ENCODE measurements around the gene NEU3.
"Not testable (repeated sequence)": the region's sequence is repeated elsewhere in the genome, so short reads cannot be mapped to it uniquely, and the experiment has no call there.

Gene NEU3

DNA sequence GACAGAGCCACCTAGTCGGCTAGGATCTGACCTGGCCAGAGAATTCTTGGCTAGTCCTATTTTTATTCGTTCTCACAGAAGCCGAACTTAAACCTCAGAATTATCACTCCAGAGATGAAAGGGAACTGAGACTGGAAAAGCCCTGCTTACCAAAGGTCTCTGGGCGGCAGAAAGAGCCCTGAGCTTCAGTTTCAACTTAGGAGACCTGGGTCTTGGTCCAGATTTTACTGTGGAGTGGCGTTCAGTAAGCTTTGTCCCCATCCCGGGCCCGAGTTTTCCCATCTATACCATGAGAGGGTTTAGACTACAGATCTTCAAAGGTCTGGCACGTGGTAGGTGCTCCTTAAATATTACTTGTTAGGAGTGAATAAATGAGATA is 516 bp downstream of the NEU3 start:
- DNase-seq = no peak

DNA sequence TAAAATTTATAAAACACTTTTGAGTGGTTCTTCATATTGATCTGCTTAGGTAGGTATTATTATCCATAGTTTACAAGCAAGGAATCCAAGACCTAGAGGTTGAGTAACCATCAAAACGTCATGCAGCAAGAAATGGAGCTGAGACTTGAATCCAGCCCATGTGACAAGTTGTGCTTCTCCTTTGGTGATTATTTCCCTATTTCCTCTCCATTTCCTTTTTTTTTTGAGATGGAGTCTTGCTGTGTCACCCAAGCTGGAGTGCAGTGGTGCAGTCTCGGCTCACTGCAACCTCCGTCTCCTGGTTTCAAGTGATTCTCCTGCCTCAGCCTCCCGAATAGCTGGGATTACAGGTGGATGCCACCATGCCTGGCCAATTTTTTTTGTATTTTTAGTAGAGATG is 1.4 kb downstream of the NEU3 start:
- DNase-seq = not testable (repeated sequence)

DNA sequence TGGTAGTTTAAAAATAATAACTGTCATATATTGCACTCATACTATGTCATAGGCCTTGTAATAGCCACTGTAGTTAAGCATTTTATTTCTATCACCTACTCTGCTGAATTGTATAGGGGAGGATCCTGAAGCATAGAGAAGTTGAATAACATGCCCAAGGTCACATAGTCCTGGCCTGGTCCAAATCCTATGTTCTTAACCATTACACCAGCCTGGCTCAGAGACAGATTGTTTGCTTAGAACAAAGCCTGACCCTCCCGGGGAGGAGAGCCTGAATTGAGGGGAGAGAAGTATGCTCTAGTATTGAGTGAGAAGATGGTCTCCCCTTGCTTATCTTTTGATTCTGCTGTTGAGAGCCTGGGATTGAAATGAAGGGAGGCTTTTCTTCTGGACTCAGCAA is 2.2 kb downstream of the NEU3 start:
- no peak for DNase-seq

DNA sequence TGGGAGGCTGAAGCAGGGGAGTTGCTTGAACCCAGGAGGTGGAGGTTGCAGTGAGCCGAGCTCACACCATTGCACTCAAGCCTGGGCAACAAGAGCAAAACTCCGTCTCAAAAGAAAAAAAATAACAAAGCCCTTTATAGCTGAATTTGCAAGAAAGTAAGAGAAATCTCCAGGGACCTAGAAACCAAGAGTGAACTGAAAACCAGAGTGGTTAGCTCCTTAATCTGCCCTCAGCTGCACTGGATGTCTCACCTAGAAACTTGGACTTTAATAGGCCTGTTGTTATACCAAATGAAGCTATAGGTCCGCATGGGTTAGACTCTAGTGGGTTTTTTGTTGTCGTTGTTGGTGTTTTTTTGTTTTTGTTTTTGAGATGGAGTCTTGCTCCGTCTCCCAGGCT is 4.1 kb downstream of the NEU3 start:
- no peak for DNase-seq

DNA sequence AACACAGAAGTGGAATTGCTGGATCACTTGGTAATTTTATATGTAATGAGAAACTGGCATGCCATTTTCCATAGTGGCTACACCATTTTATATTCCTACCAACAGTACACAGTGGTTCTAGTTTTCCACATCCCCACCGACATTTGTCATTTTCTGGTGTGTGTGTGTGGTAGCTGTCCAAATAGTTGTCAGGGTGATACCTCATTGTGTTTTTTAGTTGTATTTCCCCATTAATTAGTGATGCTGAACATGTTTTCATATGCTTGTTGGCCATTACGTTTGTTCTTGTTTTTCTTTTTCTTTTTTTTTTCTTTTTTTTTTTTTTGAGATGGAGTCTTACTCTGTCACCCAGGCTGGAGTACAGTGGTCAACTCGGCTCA is 12.2 kb downstream of the NEU3 start:
- no peak for DNase-seq

DNA sequence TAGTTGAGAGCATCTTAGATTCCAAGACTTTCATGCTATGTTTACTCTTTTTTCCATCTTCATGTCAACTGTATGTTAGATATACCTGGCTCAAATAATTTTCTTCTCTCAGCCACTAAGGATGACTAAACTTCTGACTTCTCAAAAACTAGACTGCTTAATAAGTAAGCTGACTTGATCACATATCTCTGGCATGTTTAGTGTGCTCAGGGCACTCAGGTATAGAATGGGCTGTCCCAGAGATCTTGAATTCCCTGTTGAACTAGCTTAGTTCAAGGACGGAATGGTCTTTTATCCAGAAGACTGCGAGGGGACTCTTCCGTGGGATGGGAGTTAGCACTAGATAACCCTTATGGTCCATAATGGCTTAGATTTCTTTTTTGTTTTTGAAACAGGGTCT is 13.0 kb downstream of the NEU3 start:
- DNase-seq = no peak

DNA sequence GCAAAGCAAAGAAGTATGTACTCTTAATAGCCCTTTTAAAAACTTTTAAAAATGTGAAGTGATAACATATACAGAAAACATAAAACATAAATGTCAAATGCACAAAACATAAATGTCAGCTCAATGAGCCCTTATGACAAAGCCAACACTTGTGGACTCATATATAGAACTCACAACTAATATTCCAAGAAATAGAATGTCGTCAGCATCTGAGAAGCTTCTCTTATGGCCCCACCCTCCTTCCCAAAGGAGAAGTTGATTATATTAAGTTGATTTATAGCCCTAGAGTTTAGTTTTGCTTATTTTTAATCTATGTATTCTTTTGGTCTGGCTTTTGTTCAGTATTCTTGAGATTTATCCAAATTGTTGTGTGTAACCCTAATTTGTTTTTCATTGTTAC is 13.8 kb downstream of the NEU3 start:
- DNase-seq = no peak

DNA sequence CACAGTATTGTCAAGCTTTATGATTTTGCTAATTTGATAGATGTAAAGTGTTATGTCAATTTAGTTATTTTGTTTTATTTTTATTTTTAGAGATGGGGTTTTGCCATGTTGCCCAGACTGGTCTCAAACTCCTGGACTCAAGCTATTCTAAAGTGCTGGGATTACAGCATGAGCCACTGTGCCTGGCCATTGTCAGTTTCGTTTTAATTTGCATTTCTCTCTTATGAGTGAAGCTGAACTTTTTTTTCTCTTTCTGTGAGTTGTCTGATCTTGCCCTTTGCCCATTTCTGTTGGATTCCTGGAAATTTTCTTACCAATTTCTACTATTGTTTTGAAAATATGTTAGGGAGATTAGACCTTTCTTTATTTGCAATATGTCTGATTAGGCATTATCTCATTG is 15.5 kb downstream of the NEU3 start:
- no peak for DNase-seq

DNA sequence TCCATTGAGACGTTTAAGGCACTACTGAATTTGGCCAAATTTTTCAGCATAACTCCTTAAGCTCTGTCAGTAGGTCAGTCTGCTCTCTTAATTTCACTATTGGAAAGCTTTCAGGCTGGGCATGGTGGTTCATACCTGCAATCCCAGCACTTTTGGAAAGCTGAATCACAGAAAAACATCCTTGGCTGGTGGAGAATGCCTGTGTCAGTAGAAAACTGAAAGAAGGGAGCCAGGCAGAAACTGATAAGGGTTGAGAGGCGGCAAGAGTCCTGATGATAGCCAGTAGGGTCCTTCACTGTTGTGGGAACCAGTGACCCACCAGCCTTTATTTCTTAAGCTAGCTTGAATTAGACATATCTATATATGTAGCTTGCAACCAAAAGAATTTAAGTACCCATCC is 22.6 kb downstream of the NEU3 start:
- no peak for DNase-seq

- no peak for DNase-seq
Measured at GRCh38 chr11:75011872-75012271, 23.1 kb downstream of the NEU3 start.

DNA sequence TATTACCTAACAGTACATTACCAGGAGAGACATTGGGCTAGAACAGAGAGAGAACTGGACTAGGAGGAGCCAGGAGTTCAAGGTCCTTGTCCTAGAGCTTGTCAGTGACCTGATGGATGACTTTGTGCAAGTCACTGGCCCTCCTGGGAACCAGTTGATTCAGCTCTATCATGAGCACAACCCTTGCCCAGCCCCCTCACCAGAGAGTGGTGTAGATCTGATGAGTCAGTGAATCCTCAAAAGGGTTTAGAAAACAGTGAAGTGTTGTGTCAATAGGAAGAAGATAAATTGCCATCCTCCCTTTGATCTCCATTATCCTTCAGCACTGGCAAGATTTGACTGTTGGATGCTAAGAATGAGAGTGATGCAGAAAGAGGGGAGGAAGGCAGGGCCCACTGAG is 24.3 kb downstream of the NEU3 start:
- no peak for DNase-seq

GRCh38 chr11:75014129-75014528 is 25.4 kb downstream of the NEU3 start:
- DNase-seq = no peak

- not testable (repeated sequence) for DNase-seq
Measured at GRCh38 chr11:75019200-75019599, 30.5 kb downstream of the NEU3 start.

GRCh38 chr11:75020328-75020727 is 31.6 kb downstream of the NEU3 start:
- DNase-seq = not testable (repeated sequence)

DNA sequence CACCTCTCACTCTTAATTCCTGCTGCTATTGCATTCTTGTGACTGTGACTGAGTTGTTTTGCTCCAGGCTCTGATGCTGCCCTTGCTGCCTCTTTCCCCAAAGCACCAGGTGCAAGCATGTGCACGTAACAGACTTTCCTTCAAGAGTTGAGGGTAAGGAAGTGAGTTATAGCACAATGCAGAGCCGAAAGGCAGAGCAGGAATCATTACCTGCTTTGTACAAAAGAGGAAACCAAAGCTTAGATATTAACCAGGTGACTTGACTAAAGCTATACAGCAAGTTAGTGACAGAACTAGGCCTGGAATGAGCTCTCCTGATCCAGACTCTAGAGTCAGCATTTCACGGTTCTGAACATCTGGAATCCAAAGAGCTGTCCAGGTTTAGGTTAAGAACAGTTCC is 33.6 kb downstream of the NEU3 start:
- DNase-seq = no peak

GRCh38 chr11:75022759-75023396 is 34.1 kb downstream of the NEU3 start:
- DNase-seq = peak; percentile 38 to 71 (median 61)

- DNase-seq = no peak
Measured at GRCh38 chr11:75023446-75024067, 34.8 kb downstream of the NEU3 start.

DNA sequence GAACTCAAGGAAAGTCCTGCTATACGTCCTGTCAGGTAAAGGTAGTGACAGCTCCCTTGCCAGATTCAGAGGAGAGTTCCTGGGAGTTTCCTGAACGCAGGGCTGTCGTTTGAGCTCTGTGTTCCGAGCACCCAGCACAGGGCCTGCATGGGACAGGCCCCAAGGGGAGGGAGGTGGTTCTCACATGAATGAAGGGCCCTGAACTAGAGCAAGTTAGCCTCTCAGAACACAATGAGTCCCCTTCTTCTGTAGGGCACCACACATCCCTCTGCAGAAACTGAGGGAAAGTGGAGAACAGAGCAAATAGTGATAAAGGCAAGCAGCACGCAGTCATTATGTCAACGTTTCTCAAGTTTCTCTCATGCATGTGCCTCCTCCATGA is 35.3 kb downstream of the NEU3 start:
- DNase-seq = no peak

DNA sequence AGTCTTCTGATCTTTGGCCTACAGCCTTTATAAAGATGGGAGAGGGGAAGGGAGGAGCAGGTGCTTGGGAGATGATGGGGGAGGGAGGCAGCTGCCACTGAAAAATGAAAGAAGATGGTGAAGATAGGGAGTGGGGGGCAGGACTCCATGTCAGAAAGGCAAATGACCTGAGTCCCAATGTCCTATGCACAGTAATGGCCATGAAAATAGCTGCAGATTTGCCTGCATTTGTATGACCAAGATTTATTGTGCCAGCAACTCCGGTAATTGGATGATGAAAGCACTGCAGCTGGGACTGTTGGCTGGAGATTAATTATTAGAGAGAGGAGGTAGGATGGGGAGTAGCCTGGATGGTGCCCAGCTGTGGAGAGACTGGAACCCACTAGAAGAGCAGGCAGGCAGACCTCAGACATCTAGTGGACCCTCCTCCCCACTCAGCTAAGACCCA is 36.1 kb downstream of the NEU3 start:
- DNase-seq = no peak

DNA sequence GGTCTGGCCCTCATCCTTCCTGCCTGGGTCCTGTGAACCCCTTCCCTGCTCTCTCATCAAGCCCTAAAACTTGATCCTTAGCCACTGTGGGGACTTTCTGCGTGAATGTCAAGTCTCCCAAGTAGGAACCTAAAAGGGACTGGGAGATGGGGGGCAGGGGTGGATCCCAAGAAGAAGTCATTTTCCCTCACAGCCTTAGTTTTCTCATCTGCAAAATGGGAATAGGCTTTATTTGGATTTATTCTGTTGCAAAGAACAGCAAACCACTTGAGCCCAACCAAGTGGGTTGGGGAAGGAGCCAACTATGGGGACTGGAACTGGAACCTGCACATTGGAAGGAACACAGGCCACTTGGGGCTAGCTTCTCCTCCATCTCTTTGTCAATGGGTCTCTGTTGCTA is 36.8 kb downstream of the NEU3 start:
- DNase-seq = no peak

DNA sequence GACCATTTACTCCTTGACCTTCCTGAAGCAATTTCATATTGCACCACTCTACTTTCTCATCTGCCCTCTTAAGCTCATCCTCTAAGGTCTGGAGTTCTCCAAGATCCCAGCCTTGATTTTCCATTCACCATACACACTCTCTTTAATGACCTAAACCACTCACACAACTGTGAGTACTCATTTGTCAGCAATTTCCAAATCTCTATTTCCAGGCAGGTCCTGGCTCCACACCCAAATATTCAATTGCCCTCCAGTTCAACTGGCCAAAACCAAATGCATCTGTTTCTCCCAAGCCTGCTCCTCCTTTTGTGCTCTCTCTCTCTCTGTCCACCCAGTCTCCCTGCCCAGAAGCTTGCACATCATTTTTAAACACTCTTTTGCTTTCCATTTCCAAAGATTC is 39.6 kb downstream of the NEU3 start:
- DNase-seq = no peak

DNA sequence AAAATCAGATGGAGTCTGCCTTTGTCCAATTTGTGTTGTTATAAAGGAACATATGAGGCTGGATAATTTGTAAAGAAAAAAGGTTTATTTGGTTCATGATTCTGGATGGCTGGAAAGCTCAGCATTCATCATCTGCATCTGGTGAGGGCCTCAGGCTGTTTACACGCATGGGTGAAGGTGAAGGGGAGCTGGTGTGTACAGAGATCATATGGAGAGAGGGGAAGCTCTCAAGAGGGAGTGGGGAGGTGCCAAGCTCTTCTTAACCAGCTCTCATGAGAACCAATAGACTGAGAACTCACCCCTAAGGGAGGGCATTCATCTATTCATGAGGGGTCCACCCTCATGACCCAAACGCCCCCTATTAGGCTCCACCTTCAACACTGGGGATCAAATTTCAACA is 40.0 kb downstream of the NEU3 start:
- DNase-seq = no peak

DNA sequence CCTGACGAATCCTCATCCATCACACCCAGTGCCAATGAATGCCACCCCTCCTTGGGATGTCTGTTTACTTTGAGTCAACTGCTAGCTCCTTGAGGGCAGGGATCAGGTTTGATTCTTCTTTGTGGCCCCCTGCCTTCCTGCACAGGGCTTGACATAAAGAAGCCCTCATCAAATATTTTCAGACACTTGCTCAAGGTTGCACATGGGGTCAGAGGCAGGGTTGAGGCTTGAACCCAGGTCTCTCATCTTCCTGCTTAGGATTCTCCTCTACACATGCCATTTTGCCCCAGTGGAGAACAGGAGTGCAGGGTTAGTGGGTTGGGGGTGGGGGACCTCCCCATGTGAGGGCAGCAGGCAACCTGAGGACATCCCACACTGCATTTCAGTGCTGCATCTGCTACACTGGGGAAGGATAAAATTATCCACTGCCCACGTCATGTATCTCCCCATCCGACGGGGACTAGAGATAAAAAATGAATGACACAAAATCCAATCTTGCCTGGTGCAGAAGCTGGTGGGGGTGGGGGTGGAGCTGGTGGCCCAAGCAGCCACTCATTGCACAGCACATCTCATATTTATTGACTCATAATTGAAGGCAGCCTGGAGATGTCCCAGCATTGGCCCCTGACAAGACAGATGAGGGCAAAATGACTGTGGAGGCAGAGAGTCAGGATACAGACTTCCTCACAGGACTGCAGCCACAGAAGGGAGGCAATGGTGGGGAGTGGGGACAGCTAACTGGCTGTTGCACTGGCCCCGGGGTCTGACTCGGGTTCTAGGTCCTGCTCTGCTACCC is 41.3 kb downstream of the NEU3 start:
- DNase-seq = no peak

GRCh38 chr11:75031224-75031753 is 42.6 kb downstream of the NEU3 start:
- DNase-seq = no peak

Data from activated CD4-positive, CD25-positive, alpha-beta regulatory T cell (primary cell).